RWPE2 (cell line): Measurements from ENCODE around the gene PLA2G4F.

Source experiments
- ATAC-seq: fragments of 200-7000 bp; cut with Tn5 transposase; 3 replicates; pipeline ENCODE4 v1.9.1; 2021; ENCODE audit warnings: low read depth
- DNase-seq: peaks from one replicate; pipeline ENCODE4 v3.0.0-alpha.2; 2020; ENCODE audit warnings: low spot score
- H3K27ac ChIP-seq: fragments of 450-650 bp; 2 replicates; pipeline ENCODE4 v1.5.1; 2017; ENCODE audit warnings: mild to moderate bottlenecking; ENCODE audit not compliant: poor library complexity, severe bottlenecking
- H3K27me3 ChIP-seq: fragments of 250-450 bp; sonication (Bioruptor Pico); 2 replicates; pipeline ENCODE4 v1.5.1; 2021; ENCODE audit warnings: mild to moderate bottlenecking, moderate library complexity; ENCODE audit not compliant: insufficient read depth, poor library complexity, severe bottlenecking
- H3K36me3 ChIP-seq: fragments of 250-450 bp; sonication (Bioruptor Pico); 2 replicates; pipeline ENCODE4 v1.5.1; 2020; ENCODE audit warnings: low read depth, mild to moderate bottlenecking, moderate library complexity
- H3K4me1 ChIP-seq: fragments of 250-450 bp; sonication (Bioruptor Pico); 2 replicates; pipeline ENCODE4 v1.5.1; 2021; ENCODE audit warnings: mild to moderate bottlenecking, moderate library complexity; ENCODE audit not compliant: insufficient read depth, poor library complexity, severe bottlenecking
- H3K4me3 ChIP-seq: fragments of 250-450 bp; sonication (Bioruptor Pico); 2 replicates; pipeline ENCODE4 v1.5.1; 2021; ENCODE audit warnings: mild to moderate bottlenecking, moderate library complexity; ENCODE audit not compliant: severe bottlenecking
- H3K9me3 ChIP-seq: fragments of 250-450 bp; sonication (Bioruptor Pico); 2 replicates; pipeline ENCODE4 v1.5.1; 2021; ENCODE audit warnings: mild to moderate bottlenecking, moderate library complexity; ENCODE audit not compliant: severe bottlenecking
- CTCF ChIP-seq: fragments of 450-650 bp; IDR thresholded peaks from one replicate; pipeline ENCODE4 v1.5.1; 2017; ENCODE audit warnings: mild to moderate bottlenecking, moderate library complexity; ENCODE audit not compliant: poor library complexity, severe bottlenecking

The PLA2G4F gene

GRCh38 chr15:42150219-42150970 lies 6.0 kb downstream of the PLA2G4F start:
- no peak for TF ChIP-seq CTCF
- DNase-seq (peak; percentile 69), ATAC-seq (no peak)
- Histone ChIP-seq H3K27me3 (no peaks in the 10 kb centered on the region), H3K27ac (no peak overlapping the region), H3K36me3 (no peaks in the 10 kb centered on the region), H3K4me3 (no peak overlapping the region), H3K4me1 (no peaks in the 10 kb centered on the region), H3K9me3 (no peaks in the 10 kb centered on the region)

- H3K4me3 ChIP-seq, result no peak overlapping the region
- H3K9me3 ChIP-seq, result no peaks in the 10 kb centered on the region
- no peaks in the 10 kb centered on the region for H3K4me1 ChIP-seq
- DNase-seq (peak; percentile 73), ATAC-seq (no peak)
- no peaks in the 10 kb centered on the region for H3K36me3 ChIP-seq
- TF ChIP-seq CTCF, result no peak
- H3K27me3 ChIP-seq, result no peaks in the 10 kb centered on the region
- no peak overlapping the region for H3K27ac ChIP-seq
Observed at GRCh38 chr15:42149493-42150218, 6.8 kb downstream of the PLA2G4F start.

GRCh38 chr15:42148808-42149492 lies 7.5 kb downstream of the PLA2G4F start:
- Histone ChIP-seq H3K27ac (no peak overlapping the region), H3K27me3 (no peaks in the 10 kb centered on the region), H3K4me3 (no peak overlapping the region), H3K4me1 (no peaks in the 10 kb centered on the region), H3K36me3 (no peaks in the 10 kb centered on the region), H3K9me3 (no peaks in the 10 kb centered on the region)
- TF ChIP-seq CTCF, result no peak
- DNase-seq, result peak; percentile 38
- no peak for ATAC-seq

GRCh38 chr15:42147431-42147735 lies 9.1 kb downstream of the PLA2G4F start:
- Histone ChIP-seq H3K4me3 (no peak overlapping the region), H3K27ac (no peak overlapping the region), H3K36me3 (no peaks in the 10 kb centered on the region), H3K4me1 (no peaks in the 10 kb centered on the region), H3K27me3 (no peaks in the 10 kb centered on the region), H3K9me3 (no peaks in the 10 kb centered on the region)
- no peak for ATAC-seq
- peak; percentile 68 for DNase-seq
- TF ChIP-seq CTCF, result no peak
